Transverse colon (tissue), 4 donors: ENCODE data around the gene ERP44. TPM values are rescaled to one million over a fixed set of nuclear protein-coding genes. Genes with fewer than 3 reads are reported as not detected.

Experiments
- DNase-seq: peaks from one replicate; pipeline ENCODE4 v3.0.0-alpha.2; 2019
- H3K27ac ChIP-seq, 4 donors: fragments of 200-600 bp; sonication (generic); 2 replicates each; pipeline ENCODE4 v1.5.1; 2016 to 2018; ENCODE audit warnings: inconsistent platforms in 4 of 4
- H3K27me3 ChIP-seq: fragments of 200-600 bp; sonication (generic); 2 replicates; pipeline ENCODE4 v1.5.1; 2017; ENCODE audit warnings: inconsistent platforms
- H3K36me3 ChIP-seq, 4 donors: fragments of 200-600 bp; sonication (generic); 2 replicates each; pipeline ENCODE4 v1.5.1; 2017 to 2019; ENCODE audit warnings: inconsistent platforms in 4 of 4
- H3K4me1 ChIP-seq, 4 donors: fragments of 200-600 bp; sonication (generic); 2 replicates each; pipeline ENCODE4 v1.5.1; 2017 to 2020; ENCODE audit warnings: inconsistent platforms in 4 of 4
- H3K4me3 ChIP-seq, 4 donors: fragments of 200-600 bp; sonication (generic); 1 replicate in 1 of 4; 2 replicates in 3 of 4; pipeline versions ENCODE4 v1.5.1 to v1.6.1; 2017 to 2019; ENCODE audit warnings: inconsistent platforms in 4 of 4
- H3K9me3 ChIP-seq, 2 donors: fragments of 200-600 bp; sonication (generic); 2 replicates each; pipeline ENCODE4 v1.5.1; 2017 to 2019; ENCODE audit warnings: inconsistent platforms in 2 of 2
- EP300 ChIP-seq: sonication (generic); formaldehyde crosslinking; IDR thresholded peaks from one replicate; pipeline ENCODE4 v1.6.1; 2017; ENCODE audit warnings: antibody characterized with exemption, low read depth
- POLR2A ChIP-seq: fragments of 450-650 bp; IDR thresholded peaks from one replicate; pipeline ENCODE4 v1.6.1; 2016; ENCODE audit warnings: antibody characterized with exemption, mild to moderate bottlenecking, moderate library complexity
- POLR2AphosphoS5 ChIP-seq, 3 donors: sonication (generic); formaldehyde crosslinking; IDR thresholded peaks; one replicate each; pipeline ENCODE4 v1.6.1; 2016; ENCODE audit warnings: antibody characterized with exemption in 3 of 3
- WGBS, 2 donors: methylation state at CpG; one replicate each; pipeline ENCODE4 v1.1.5; 2018; ENCODE audit warnings: low coverage in 1 of 2; 5-methylcytosine and 5-hydroxymethylcytosine counted together
- in situ Hi-C, 4 donors: fragments of 200-750 bp; cut with MboI; loops; one replicate each; pipeline versions ENCODE4 v1.15.0 to v1.15.1; 2017; ENCODE audit warnings: low sequenced_read_pairs in 3 of 4, low pct_ligation_motif_present in 1 of 4, low pct_unique_long_range_greater_than_20kb in 1 of 4
- intact Hi-C: fragments of 100-400 bp; cut with DNase I; formaldehyde crosslinking; loops from one replicate; pipeline ENCODE4 v1.15.1; 2023; ENCODE audit warnings: low total_unique reads
- total RNA-seq, 4 donors: library from RNA; depleted of rRNA; stranded (reverse); fragments of >200 nt; gene quantifications; one replicate each; pipeline ENCODE4 v1.1.0, GENCODE V29; 2016
- TF ChIP-seq, protein P1 (sequence below), 5 experiments: fragments of 200-600 bp in 3 of 5; fragments of 450-650 bp in 2 of 5; sonication (generic) in 3 of 5; IDR thresholded peaks; 1 replicate in 2 of 5; 2 replicates in 3 of 5; pipeline ENCODE4 v1.5.1; 2016 to 2017; ENCODE audit warnings: antibody characterized with exemption in 5 of 5, inconsistent platforms in 3 of 5, mild to moderate bottlenecking in 2 of 5, moderate library complexity in 1 of 5

ERP44 gene
- total RNA-seq, 4 donors from 2014 or later: 7.8 to 18.7 (median 16.4) TPM

DNA sequence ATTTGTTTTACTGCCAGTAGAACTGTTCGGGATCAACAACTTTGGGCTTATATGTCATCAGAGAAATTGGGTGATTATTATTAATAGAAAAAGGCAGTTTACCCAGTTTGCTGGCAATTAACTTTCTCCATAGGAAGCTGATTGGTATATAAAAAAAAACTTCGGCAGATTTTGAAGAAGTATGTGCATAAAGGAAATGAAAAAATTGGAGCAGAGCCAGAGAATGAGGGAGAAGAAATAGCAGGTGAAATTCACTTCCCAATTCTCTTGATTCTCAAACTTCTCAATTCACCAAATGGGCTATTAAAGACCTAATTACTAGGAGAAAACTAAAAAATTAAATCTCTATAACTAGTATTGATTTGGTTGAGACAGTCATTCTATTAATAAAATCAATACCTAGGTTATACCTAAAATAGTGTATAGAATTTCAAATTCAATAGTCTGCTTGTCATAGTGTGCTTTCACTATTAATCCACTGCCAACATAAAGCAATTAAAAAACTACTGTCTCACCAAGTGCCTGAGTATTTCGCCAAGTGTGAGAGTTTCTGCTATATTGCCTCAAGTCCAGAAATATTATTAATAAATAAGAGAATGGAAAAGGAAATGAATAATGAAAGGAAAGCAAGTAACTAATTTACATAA, 144.8 kb downstream of the ERP44 start:
- intact Hi-C loops: no loop called here

DNA sequence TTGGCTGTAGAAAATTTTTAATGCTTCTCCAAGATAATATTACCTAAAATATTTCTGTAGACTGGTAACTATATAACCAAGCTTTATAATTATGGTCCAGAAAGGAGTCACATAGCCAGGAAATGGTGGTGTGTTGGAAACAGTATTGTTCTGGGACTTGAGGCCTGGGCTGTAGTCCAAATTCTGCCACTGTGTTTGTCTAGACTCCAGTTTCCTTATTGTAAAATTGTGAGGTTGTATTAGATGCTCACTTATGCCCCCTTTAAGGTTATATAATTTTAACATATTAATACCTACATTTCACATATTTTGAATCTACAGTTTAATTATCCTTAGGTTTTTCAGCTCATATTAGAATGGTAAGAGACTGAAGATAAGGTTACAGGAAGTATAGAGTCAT, 149.9 kb downstream of the ERP44 start:
- DNase-seq: peak; percentile 8
- H3K9me3 ChIP-seq: no peaks in the 10 kb centered on the region
- intact Hi-C loops (no loop called here), in situ Hi-C loops (no loop called here)
- TF ChIP-seq POLR2AphosphoS5 (IDR thresholded peaks at IDR 0.05): no peak
- TF ChIP-seq EP300: no peak
- TF ChIP-seq POLR2A: no peak
- TF ChIP-seq, protein P1, sequence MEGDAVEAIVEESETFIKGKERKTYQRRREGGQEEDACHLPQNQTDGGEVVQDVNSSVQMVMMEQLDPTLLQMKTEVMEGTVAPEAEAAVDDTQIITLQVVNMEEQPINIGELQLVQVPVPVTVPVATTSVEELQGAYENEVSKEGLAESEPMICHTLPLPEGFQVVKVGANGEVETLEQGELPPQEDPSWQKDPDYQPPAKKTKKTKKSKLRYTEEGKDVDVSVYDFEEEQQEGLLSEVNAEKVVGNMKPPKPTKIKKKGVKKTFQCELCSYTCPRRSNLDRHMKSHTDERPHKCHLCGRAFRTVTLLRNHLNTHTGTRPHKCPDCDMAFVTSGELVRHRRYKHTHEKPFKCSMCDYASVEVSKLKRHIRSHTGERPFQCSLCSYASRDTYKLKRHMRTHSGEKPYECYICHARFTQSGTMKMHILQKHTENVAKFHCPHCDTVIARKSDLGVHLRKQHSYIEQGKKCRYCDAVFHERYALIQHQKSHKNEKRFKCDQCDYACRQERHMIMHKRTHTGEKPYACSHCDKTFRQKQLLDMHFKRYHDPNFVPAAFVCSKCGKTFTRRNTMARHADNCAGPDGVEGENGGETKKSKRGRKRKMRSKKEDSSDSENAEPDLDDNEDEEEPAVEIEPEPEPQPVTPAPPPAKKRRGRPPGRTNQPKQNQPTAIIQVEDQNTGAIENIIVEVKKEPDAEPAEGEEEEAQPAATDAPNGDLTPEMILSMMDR (IDR thresholded peaks at IDR 0.05): no peak
- H3K27me3 ChIP-seq: no peaks in the 10 kb centered on the region
- no peak overlapping the region for H3K27ac ChIP-seq
- H3K4me1 ChIP-seq: peaks cover 0 to 6% (median 0%) of the 10 kb centered on the region in 4 donors
- peaks cover 0 to 15% (median 4%) of the 10 kb centered on the region in 4 donors for H3K36me3 ChIP-seq
- H3K4me3 ChIP-seq: no peak overlapping the region

More for the DNA sequence above, 144.8 kb downstream of the ERP44 start:
- Histone ChIP-seq H3K36me3 (peaks cover 0 to 12% (median 4%) of the 10 kb centered on the region in 4 donors), H3K4me1 (no peaks in the 10 kb centered on the region), H3K9me3 (no peaks in the 10 kb centered on the region), H3K27ac (no peak overlapping the region), H3K27me3 (no peaks in the 10 kb centered on the region), H3K4me3 (no peak overlapping the region)
- in situ Hi-C loops: no loop called here
- TF ChIP-seq EP300 (no peak), POLR2AphosphoS5 (IDR thresholded peaks at IDR 0.05) (no peak), POLR2A (no peak)
- TF ChIP-seq, protein P1 (IDR thresholded peaks at IDR 0.05): no peak
- WGBS, 2 donors: 72 to 75% methylated on average over 3 of the region's 3 CpGs
- DNase-seq: no peak

DNA sequence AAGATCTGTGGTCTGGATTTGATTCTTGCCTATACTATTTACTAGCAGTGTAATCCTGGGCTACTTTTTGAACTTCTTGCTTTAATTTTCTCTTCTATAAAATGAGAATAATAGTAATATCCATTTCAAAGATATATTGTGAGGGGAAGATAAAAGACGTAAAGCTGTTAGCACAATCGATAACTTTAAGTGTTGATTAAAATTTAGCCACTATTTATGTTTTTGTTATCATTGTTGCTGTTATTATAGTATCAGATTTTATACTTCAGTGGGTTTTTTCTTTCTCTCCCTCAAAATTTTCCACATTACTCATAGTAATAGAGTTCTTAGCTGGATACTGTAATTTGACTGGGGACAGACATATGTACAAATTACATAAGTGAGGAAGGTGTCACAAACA, 150.3 kb downstream of the ERP44 start:
- intact Hi-C loops: no loop called here
- H3K27me3 ChIP-seq: no peaks in the 10 kb centered on the region
- TF ChIP-seq, protein P1 (IDR thresholded peaks at IDR 0.05): no peak
- no peak for TF ChIP-seq EP300
- TF ChIP-seq POLR2AphosphoS5 (IDR thresholded peaks at IDR 0.05): no peak
- TF ChIP-seq POLR2A: no peak
- peaks cover 0 to 6% (median 0%) of the 10 kb centered on the region in 4 donors for H3K4me1 ChIP-seq
- 91 to 98% methylated on average over 2 of the region's 2 CpGs for WGBS, 2 donors
- no peak for DNase-seq
- peaks cover 0 to 15% (median 4%) of the 10 kb centered on the region in 4 donors for H3K36me3 ChIP-seq
- H3K4me3 ChIP-seq: no peak overlapping the region
- H3K9me3 ChIP-seq: no peaks in the 10 kb centered on the region
- in situ Hi-C loops: no loop called here
- no peak overlapping the region for H3K27ac ChIP-seq

DNA sequence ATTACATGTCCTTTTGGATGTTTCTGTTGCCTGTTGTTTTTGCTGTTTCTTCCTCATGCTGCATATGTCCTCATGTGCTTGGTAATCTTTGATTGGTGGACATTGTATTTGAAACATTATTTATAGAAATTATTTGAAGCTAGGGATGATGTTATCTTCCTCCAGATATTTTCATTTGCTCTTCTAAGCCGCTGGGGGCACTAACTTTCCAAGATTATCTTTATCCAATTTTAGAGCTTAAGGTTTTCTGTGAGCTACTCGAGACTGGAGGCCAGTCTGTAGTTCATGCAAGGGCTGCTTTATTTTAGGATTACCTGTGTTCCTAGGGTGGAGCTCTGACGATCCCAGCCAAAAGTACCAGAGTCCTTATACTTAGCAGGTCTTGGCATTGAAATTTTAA, 151.4 kb downstream of the ERP44 start:
- 79 to 80% methylated on average over 1 to 3 of the region's 3 CpGs for WGBS, 2 donors
- no peak for DNase-seq
- H3K27me3 ChIP-seq: no peaks in the 10 kb centered on the region
- intact Hi-C loops: no loop called here
- peaks cover 0 to 15% (median 4%) of the 10 kb centered on the region in 4 donors for H3K36me3 ChIP-seq
- H3K27ac ChIP-seq: no peak overlapping the region
- H3K4me3 ChIP-seq: no peak overlapping the region
- H3K9me3 ChIP-seq: no peaks in the 10 kb centered on the region
- H3K4me1 ChIP-seq: peaks cover 0 to 6% (median 0%) of the 10 kb centered on the region in 4 donors
- in situ Hi-C loops: no loop called here
- TF ChIP-seq, protein P1 (IDR thresholded peaks at IDR 0.05): no peak
